Subcutaneous adipose tissue (tissue), 4 donors: Measurements from ENCODE around the gene CCDC154. TPM values are rescaled to one million over a fixed set of nuclear protein-coding genes. Genes with fewer than 3 reads are reported as not detected.

Experiments used
- total RNA-seq, 4 donors: library from RNA; depleted of rRNA; stranded (reverse); fragments of >200 nt; gene quantifications; one replicate each; pipeline ENCODE4 v1.1.0, GENCODE V29; 2016
- TF ChIP-seq, protein P1 (sequence below): fragments of 450-650 bp; IDR thresholded peaks from one replicate; pipeline ENCODE4 v1.5.1; 2016; ENCODE audit warnings: low read depth, mild to moderate bottlenecking, control low read depth, antibody characterized with exemption, moderate library complexity

The CCDC154 gene
- total RNA-seq, 4 donors from 2014 or later, result 0.22 to 0.38 TPM; not detected in 2

DNA sequence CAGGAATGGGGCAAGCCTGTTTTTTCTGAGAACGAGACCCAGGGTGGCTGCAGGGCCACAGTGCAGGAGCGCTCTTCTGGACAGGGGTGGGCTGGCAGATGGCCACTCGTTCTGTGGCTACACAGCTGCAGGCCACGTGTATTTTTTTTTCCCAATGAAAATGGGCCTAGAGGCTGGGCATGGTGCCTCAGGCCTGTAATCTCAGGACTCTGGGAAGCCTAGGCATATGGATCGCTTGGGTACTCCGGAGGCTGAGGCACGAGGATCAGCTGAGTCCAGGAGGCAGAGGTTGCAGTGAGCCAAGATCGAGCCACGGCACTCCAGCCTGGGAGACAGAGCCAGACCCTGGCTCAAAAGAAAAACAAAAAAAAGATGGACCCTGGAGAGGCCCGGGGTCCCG, 36.6 kb downstream of the CCDC154 start:
- TF ChIP-seq, protein P1, sequence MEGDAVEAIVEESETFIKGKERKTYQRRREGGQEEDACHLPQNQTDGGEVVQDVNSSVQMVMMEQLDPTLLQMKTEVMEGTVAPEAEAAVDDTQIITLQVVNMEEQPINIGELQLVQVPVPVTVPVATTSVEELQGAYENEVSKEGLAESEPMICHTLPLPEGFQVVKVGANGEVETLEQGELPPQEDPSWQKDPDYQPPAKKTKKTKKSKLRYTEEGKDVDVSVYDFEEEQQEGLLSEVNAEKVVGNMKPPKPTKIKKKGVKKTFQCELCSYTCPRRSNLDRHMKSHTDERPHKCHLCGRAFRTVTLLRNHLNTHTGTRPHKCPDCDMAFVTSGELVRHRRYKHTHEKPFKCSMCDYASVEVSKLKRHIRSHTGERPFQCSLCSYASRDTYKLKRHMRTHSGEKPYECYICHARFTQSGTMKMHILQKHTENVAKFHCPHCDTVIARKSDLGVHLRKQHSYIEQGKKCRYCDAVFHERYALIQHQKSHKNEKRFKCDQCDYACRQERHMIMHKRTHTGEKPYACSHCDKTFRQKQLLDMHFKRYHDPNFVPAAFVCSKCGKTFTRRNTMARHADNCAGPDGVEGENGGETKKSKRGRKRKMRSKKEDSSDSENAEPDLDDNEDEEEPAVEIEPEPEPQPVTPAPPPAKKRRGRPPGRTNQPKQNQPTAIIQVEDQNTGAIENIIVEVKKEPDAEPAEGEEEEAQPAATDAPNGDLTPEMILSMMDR, result no peak

DNA sequence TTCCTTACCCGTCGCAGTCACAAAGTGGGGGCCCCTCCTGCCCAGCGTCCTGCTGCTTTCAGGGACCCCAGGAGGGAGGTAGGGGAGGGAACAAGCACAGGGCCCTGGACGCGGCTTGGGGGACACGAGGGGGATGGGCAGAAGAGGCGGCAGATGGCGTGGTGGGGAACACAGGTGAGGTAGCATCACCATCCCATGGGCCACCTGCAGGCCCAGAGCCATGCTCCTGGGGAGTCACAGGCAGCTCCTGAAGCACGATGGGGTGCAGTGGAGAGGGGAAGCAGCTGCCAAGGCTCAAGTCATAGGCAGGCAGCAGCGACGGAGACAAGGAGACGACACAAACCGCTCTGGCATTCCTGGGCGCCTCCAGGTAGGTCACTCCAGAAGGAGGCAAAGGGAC, 40.6 kb downstream of the CCDC154 start:
- TF ChIP-seq, protein P1, result no peak

DNA sequence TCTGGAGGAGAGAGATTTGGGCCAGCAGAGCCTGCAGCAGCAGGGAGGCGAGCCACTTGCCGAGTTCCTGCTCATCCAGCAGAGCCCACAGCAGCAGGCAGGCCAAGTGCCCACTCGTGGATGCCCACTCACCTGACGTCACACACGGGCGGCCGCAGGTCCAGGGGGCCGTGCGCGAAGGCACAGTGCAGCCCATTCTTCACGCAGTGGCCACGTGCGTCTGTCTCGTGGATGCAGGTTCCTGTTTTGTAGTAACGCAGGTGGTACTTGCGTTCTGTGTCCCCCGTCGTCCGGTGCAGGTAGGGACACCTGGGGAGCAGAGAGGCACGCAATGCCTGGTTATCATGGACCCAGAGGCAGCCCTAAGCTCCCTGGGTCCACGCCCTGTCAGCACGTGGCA, 41.3 kb downstream of the CCDC154 start:
- TF ChIP-seq, protein P1, result no peak

DNA sequence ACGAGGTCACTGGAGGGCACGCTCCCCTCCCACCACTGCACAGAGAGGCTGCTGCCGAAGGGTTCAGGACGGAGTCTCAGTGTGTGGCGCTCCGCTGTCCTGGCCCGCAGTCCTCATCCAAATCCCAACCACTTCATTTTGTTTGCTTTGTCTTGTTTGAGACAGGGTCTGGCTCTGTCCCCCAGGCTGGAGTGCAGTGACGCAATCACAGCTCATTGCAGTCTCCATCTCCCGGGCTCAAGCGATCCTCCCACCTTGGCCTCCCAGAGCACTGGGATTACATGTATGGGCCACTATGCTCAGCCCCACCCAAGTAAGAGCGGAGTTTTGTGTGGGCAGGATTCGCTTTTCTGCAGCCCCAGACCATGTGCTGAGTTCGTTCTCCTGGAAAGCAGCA, 42.6 kb downstream of the CCDC154 start:
- TF ChIP-seq, protein P1, result no peak

DNA sequence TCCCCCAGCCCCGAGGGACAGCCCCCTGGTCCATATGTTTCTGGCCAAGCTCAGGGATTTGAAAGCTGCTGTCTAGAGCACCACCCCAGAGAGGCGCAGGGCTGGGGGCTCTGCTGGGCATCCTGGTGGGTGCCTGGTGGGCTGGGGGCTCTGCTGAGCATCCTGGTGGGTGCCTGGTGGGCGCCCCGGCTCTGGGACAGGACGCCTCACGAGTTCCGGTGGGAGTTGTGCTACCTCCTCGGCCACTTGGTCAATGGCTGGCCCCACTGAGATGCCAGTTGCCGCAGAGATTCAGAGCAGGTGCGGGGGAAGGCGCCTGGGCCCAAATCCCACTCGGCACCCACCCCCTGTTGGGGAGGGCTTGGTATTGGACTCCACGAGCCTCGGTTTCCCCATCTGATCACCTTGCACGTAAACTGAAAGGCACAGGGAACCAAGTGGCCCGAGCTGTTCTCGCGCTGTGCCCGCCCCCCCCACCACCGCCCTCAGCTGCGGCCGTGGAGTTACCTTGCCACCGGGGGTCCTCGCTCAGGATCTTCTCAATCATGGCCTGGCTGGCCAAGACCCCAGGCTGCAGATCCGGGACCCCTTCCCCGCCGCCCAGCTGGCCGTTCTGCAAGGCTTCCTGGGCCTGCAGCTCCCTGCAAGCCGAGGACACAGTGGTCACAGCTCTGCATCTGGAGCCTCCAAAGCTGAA, 43.1 kb downstream of the CCDC154 start:
- TF ChIP-seq, protein P1, result no peak

DNA sequence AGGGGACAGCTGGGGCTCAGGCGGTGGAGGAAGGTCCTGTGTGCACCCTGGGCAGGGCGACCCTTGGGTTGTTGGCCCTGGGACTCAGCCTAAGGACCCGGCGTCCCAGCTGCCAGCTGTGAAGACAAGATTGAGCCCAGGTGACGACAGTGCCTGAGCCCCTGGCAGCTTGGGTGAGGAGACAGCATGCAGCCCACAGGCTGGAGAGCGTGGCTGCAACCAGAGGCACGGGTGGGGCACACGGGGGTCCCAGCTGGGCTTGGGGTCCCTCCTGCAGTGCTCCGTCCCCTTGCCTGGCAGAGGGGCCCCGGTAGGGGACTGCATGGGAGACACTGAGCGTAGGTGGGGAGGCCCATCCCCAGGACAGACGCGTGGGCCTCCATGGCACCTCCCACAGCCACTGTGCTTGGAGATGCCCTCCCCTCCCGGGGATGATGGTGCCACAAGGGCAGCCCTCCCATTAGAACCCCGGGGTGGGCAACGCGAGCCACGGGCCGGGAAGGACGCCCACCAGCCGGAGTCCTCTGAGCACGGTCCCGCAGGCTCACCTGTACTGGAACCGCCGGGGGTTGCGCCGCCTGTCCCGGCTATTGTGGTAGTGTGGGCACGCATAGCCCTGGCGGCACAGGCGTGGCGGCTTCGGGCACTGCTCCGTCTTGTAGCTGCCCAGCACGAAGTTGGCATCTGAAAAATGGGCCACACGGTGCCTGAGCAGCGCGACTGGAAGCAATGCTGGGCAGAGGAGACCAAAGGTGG, 45.4 kb downstream of the CCDC154 start:
- TF ChIP-seq, protein P1, result no peak

DNA sequence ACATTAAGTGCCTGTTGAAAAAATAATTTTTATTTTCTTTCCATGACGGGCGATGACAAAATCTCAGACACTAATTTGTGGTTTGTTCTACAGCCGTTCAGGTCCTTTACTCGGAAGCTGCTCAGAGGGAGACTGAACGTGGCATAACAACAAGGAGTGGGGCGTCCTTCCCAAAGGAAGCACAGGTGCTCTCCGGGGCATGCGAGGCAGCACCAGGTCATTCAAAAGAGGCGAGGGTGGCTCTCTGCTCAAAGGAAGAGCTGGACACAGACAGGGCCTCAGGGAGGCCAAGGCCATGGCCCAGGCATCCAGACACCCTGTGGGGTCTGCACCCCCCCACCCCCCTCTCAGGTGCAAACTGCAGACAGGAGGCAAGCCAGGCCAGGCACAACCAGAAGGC, 46.0 kb downstream of the CCDC154 start:
- TF ChIP-seq, protein P1, result no peak
